ENCODE measurements around the gene FAM241B. TPM values are rescaled to one million over a fixed set of nuclear protein-coding genes. Genes with fewer than 3 reads are reported as not detected.

FAM241B gene
- polyA plus RNA-seq, 1 donor from 2014 or later = 135 TPM

DNA sequence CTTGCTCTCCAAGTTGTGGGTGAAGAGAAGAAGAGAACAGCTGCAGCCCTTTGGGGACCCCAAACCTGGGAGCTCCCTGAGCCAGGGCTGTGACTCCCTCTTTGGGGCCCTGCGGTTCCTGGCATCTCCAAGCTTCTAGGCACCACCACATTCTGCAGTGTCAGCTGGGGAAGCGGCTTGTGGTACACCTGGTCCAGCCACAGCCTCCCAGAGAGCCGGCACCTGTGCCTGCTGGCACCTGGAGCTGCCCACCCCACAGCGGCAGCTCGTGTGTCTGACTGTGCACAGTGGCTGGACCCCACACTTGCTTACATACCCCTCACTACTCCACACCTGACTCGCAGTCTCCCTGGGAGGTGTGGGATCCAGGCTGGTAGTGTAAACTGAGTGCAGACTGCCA, 23.5 kb downstream of the FAM241B start:
- Histone ChIP-seq H3K4me3 (ENCODE audit: low read length) (no peak overlapping the region), H3K27me3 (ENCODE audit: insufficient read depth, low read depth, low read length) (no peaks in the 10 kb centered on the region), H3K4me2 (ENCODE audit: low read length) (no peak overlapping the region), H2AFZ (ENCODE audit: low read depth, low read length) (no peak overlapping the region), H3K36me3 (ENCODE audit: insufficient read depth, low read length) (no peaks in the 10 kb centered on the region), H4K20me1 (ENCODE audit: insufficient read depth) (no peaks in the 10 kb centered on the region), H3K9ac (ENCODE audit: low read length) (no peak overlapping the region), H3K9me2 (ENCODE audit: insufficient read depth, low read length) (no peaks in the 10 kb centered on the region), H3K79me2 (replicated peaks; ENCODE audit: insufficient read depth, low read length) (no peaks in the 10 kb centered on the region), H3K9me3 (ENCODE audit: low read length) (no peaks in the 10 kb centered on the region), H3F3A (ENCODE audit: insufficient read depth, low read length, poor library complexity, severe bottlenecking) (no peaks in the 10 kb centered on the region), H3K27ac (ENCODE audit: low read length) (no peak overlapping the region)
- TF ChIP-seq POLR2AphosphoS5 (IDR thresholded peaks at IDR 0.05) (no peak), TAF1 (IDR thresholded peaks at IDR 0.05; ENCODE audit: low read depth) (no peak), MXI1 (conservative IDR thresholded peaks at IDR 0.05; ENCODE audit: poor library complexity, severe bottlenecking) (no peak), SMC3 (conservative IDR thresholded peaks at IDR 0.05; ENCODE audit: poor library complexity) (no peak), EP300 (conservative IDR thresholded peaks at IDR 0.05; ENCODE audit: poor library complexity, severe bottlenecking) (no peak)
- TF ChIP-seq, protein P1, sequence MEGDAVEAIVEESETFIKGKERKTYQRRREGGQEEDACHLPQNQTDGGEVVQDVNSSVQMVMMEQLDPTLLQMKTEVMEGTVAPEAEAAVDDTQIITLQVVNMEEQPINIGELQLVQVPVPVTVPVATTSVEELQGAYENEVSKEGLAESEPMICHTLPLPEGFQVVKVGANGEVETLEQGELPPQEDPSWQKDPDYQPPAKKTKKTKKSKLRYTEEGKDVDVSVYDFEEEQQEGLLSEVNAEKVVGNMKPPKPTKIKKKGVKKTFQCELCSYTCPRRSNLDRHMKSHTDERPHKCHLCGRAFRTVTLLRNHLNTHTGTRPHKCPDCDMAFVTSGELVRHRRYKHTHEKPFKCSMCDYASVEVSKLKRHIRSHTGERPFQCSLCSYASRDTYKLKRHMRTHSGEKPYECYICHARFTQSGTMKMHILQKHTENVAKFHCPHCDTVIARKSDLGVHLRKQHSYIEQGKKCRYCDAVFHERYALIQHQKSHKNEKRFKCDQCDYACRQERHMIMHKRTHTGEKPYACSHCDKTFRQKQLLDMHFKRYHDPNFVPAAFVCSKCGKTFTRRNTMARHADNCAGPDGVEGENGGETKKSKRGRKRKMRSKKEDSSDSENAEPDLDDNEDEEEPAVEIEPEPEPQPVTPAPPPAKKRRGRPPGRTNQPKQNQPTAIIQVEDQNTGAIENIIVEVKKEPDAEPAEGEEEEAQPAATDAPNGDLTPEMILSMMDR (IDR thresholded peaks at IDR 0.05; ENCODE audit: poor library complexity, severe bottlenecking) = no peak

DNA sequence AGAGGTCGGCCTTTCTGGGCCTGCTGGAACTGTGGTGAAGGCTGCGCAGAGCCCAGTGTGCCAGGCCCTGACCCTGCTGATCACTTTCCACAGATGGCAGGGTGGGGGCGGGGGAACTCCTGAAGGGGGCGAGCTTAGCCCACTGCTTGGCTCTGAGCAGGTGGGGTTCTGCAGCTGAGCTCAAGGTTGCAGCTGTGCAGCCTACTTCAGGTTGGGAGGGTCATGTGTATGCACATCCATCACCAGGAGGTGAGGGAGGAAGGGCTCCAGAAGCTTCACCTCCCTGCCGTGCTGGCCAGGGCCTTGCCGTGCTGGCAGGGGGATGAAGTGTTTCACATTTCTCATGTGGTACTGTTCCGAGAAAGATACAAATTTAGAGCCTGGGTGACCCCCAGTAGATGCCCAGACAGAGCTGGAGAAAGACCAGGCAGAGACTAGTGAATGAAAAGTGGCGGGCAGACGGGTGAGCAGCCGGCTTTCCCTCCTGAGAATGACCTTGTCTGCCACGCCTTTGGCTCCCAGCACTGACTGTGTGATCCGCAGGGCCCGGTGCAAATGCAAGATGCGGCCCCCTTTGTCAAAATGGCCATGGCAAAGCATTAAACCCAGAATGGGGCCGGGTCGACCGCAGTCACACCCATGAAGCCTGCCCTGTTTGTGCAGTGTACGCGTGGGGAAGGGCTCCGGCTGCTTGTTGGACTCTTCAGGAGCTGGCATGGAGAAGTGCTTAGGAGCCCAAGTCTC, 25.2 kb downstream of the FAM241B start:
- Histone ChIP-seq H3K9me2 (ENCODE audit: insufficient read depth, low read length) (no peaks in the 10 kb centered on the region), H3K4me3 (ENCODE audit: low read length) (no peak overlapping the region), H3F3A (ENCODE audit: insufficient read depth, low read length, poor library complexity, severe bottlenecking) (no peaks in the 10 kb centered on the region), H3K27ac (ENCODE audit: low read length) (no peak overlapping the region), H3K9me3 (ENCODE audit: low read length) (no peaks in the 10 kb centered on the region), H2AFZ (ENCODE audit: low read depth, low read length) (no peak overlapping the region), H3K9ac (ENCODE audit: low read length) (no peak overlapping the region), H4K20me1 (ENCODE audit: insufficient read depth) (no peaks in the 10 kb centered on the region), H3K27me3 (ENCODE audit: insufficient read depth, low read depth, low read length) (no peaks in the 10 kb centered on the region), H3K36me3 (ENCODE audit: insufficient read depth, low read length) (no peaks in the 10 kb centered on the region), H3K79me2 (replicated peaks; ENCODE audit: insufficient read depth, low read length) (no peaks in the 10 kb centered on the region), H3K4me2 (ENCODE audit: low read length) (no peak overlapping the region)
- TF ChIP-seq RAD21 (conservative IDR thresholded peaks at IDR 0.05) (no peak), EP300 (conservative IDR thresholded peaks at IDR 0.05; ENCODE audit: poor library complexity, severe bottlenecking) (no peak), POLR2AphosphoS5 (IDR thresholded peaks at IDR 0.05) (no peak), EZH2 (IDR thresholded peaks at IDR 0.05; ENCODE audit: borderline replicate concordance, insufficient read depth, low read length, poor library complexity, severe bottlenecking) (no peak), MXI1 (conservative IDR thresholded peaks at IDR 0.05; ENCODE audit: poor library complexity, severe bottlenecking) (no peak), SMC3 (conservative IDR thresholded peaks at IDR 0.05; ENCODE audit: poor library complexity) (no peak)
- TF ChIP-seq, protein P2, sequence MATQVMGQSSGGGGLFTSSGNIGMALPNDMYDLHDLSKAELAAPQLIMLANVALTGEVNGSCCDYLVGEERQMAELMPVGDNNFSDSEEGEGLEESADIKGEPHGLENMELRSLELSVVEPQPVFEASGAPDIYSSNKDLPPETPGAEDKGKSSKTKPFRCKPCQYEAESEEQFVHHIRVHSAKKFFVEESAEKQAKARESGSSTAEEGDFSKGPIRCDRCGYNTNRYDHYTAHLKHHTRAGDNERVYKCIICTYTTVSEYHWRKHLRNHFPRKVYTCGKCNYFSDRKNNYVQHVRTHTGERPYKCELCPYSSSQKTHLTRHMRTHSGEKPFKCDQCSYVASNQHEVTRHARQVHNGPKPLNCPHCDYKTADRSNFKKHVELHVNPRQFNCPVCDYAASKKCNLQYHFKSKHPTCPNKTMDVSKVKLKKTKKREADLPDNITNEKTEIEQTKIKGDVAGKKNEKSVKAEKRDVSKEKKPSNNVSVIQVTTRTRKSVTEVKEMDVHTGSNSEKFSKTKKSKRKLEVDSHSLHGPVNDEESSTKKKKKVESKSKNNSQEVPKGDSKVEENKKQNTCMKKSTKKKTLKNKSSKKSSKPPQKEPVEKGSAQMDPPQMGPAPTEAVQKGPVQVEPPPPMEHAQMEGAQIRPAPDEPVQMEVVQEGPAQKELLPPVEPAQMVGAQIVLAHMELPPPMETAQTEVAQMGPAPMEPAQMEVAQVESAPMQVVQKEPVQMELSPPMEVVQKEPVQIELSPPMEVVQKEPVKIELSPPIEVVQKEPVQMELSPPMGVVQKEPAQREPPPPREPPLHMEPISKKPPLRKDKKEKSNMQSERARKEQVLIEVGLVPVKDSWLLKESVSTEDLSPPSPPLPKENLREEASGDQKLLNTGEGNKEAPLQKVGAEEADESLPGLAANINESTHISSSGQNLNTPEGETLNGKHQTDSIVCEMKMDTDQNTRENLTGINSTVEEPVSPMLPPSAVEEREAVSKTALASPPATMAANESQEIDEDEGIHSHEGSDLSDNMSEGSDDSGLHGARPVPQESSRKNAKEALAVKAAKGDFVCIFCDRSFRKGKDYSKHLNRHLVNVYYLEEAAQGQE (IDR thresholded peaks at IDR 0.05; ENCODE audit: borderline replicate concordance) = no peak
- TF ChIP-seq, protein P1 (IDR thresholded peaks at IDR 0.05; ENCODE audit: poor library complexity, severe bottlenecking) = no peak
